ENCODE data around the gene GDF15.
"Not testable (repeated sequence)": the region's sequence is repeated elsewhere in the genome, so short reads cannot be mapped to it uniquely, and the experiment has no call there.

The GDF15 gene

GRCh38 chr19:18385675-18386542 lies at the start of gene GDF15:
TSS of gene GDF15 (plus strand) at chr19:18386158. CDS start at chr19:18386190, 32 bp downstream.
- no peak for FAIRE-seq
- DNase-seq (ENCODE audit: low spot score), result peak; percentile 63

- no peak for DNase-seq (ENCODE audit: low spot score)
- no peak for FAIRE-seq
Observed at GRCh38 chr19:18338541-18338940, 47.4 kb upstream of the GDF15 start.

GRCh38 chr19:18339723-18340122 lies 46.2 kb upstream of the GDF15 start:
- no peak for FAIRE-seq
- no peak for DNase-seq (ENCODE audit: low spot score)

- FAIRE-seq, result no peak
- peak; percentile 87 for DNase-seq (ENCODE audit: low spot score)
Observed at GRCh38 chr19:18340190-18340989, 45.6 kb upstream of the GDF15 start, which contains the start of gene PGPEP1. TSS of gene PGPEP1 (plus strand) at chr19:18340598. CDS start at chr19:18340682, 84 bp downstream.

- peak; percentile 64 for DNase-seq (ENCODE audit: low spot score)
- FAIRE-seq, result no peak
Observed at GRCh38 chr19:18340990-18341868, 44.7 kb upstream of the GDF15 start.

GRCh38 chr19:18342090-18342632 lies 43.8 kb upstream of the GDF15 start:
- DNase-seq (ENCODE audit: low spot score), result no peak
- no peak for FAIRE-seq

GRCh38 chr19:18344582-18344950 lies 41.4 kb upstream of the GDF15 start:
- DNase-seq (ENCODE audit: low spot score) (no peak), FAIRE-seq (no peak)

GRCh38 chr19:18345296-18345695 lies 40.7 kb upstream of the GDF15 start:
- DNase-seq (ENCODE audit: low spot score) (no peak), FAIRE-seq (no peak)

- DNase-seq (ENCODE audit: low spot score), result no peak
- no peak for FAIRE-seq
Observed at GRCh38 chr19:18346091-18346490, 39.9 kb upstream of the GDF15 start.

- DNase-seq (ENCODE audit: low spot score), result no peak
Observed at GRCh38 chr19:18348171-18348570, 37.8 kb upstream of the GDF15 start.

GRCh38 chr19:18348818-18349339 lies 37.1 kb upstream of the GDF15 start:
- FAIRE-seq; DNase-seq (ENCODE audit: low spot score): not testable (repeated sequence)

More at GRCh38 chr19:18348171-18348570, 37.8 kb upstream of the GDF15 start:
- no peak for FAIRE-seq

- peak; percentile 51 for DNase-seq (ENCODE audit: low spot score)
- no peak for FAIRE-seq
Observed at GRCh38 chr19:18349524-18350128, 36.3 kb upstream of the GDF15 start.

GRCh38 chr19:18350490-18350889 lies 35.5 kb upstream of the GDF15 start:
- no peak for DNase-seq (ENCODE audit: low spot score)
- no peak for FAIRE-seq

GRCh38 chr19:18351544-18351943 lies 34.4 kb upstream of the GDF15 start:
- no peak for FAIRE-seq

GRCh38 chr19:18353378-18354005 lies 32.5 kb upstream of the GDF15 start:
- FAIRE-seq (no peak), DNase-seq (ENCODE audit: low spot score) (no peak)

More at GRCh38 chr19:18351544-18351943, 34.4 kb upstream of the GDF15 start:
- DNase-seq (ENCODE audit: low spot score), result no peak

- not testable (repeated sequence) for FAIRE-seq; DNase-seq (ENCODE audit: low spot score)
Observed at GRCh38 chr19:18354743-18355142, 31.2 kb upstream of the GDF15 start.

- FAIRE-seq (no peak), DNase-seq (ENCODE audit: low spot score) (no peak)
Observed at GRCh38 chr19:18357041-18357440, 28.9 kb upstream of the GDF15 start.

- DNase-seq (ENCODE audit: low spot score) (no peak), FAIRE-seq (no peak)
Observed at GRCh38 chr19:18361646-18362045, 24.3 kb upstream of the GDF15 start.

GRCh38 chr19:18362934-18363542 lies 22.9 kb upstream of the GDF15 start:
- no peak for DNase-seq (ENCODE audit: low spot score)
- FAIRE-seq, result no peak
